T-helper 1 cell treated with Interleukin-12 subunit alpha and Interleukin-12 subunit beta and Interleukin-4 antibody, amounts not matched to agents 30 ng/mL and 1 ng/mL, for 36 hours (primary cell): ENCODE results near the gene EPHA2. TPM values are rescaled to one million over a fixed set of nuclear protein-coding genes. Genes with fewer than 3 reads are reported as not detected.

ENCODE experiments used
- intact Hi-C: fragments of 100-400 bp; cut with micrococcal nuclease; formaldehyde crosslinking; loops from one replicate; pipeline ENCODE4 v1.15.1; 2024
- total RNA-seq: library from RNA; stranded (reverse); gene quantifications from 2 replicates; pipeline ENCODE4 v1.2.3, GENCODE V29; 2022

EPHA2 gene
- total RNA-seq, 1 donor from 2014 or later: not detected

DNA sequence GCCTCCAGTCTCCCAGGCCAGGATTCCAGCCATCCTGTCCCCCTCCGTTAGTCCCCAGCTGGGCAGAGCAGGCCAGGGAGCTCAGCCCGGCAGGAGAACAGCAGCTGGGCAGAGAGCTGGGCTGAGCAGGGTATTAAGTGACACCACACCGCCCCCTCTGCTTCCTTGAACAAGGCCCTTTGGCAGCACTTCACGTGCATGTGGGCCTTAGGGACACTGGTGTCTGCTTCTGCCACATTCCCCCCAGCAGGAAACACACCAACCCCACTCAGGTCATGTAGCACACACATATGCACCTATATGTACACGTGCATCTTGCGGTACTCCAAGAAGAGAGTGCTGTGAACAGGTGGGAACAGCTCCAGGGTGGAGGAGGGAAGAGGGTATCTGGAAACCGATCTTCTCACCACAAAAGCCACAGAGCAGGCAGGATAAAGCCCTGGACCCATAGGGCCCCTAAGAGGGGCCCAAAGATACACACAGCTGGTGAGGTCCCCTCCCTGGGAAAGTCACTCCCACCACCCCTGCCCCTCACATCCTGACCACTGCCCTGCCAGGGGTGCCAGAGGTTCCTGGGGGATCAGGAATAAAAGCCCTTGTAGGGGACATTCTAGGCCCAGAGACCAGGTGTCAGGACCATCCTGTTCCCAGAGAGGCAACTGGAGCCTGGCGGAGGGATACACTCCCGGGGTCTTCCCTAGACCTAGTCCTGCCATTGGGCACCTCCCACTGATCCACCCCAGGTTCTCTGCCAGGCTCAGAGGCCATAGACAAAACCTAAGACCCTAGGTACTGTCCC is 4.5 kb downstream of the EPHA2 start:
- intact Hi-C loops: no loop called here

DNA sequence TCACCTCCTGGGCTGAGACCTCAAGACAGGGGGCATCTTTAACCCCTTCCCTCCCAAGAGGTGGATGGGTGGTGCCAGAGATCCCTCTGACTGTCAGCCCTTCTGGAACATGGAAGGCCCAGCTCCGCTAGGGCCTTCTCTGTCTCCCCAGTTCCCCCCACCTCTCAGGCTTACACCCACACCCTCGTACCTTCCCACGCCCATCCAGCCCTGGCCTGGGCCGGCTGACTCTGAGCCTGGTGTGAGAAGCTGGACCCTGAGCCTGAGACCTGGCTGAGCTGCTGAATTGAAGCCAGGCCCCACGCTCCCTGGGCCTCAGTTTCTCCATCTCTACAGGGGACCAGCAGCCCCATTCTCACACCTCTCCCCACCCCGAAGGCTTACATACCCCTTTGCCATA is 5.4 kb downstream of the EPHA2 start:
- intact Hi-C loops: no loop called here

DNA sequence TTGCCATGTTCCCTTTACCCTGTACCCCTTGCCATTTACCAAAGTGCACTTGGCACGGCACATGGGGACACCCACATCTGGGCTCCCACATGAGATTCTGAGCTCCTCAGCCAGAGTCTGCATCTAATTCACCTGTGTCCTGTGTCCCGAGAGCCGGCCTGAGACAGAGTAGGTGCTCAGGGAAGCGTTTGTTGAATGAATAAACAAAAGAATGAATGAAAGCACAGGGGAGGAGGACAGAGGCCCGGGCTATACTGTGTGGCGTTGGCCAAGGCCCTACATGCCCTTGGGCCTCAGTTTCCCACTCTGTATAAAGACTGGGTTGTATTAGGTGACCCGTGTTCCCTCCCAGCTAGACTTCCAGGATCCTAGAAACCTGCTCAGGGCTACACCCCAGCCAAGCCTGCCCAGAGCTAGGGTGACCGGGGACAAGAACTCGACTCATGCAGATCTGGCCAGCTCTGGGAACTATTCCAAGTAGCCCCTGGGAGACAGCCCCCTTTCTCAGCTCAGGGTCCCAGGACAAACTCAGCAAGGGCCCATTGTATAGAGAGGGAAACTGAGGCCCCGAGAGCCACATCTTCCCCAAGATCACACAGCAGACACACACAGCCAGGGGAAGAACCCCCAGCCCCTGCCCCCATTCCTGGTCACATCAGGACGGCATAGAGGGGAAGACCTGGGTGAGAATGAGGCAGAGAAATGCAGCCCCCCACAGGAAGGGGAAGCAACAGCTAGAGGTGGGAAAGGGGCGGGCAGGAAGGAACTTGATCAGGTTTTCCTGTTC is 6.0 kb downstream of the EPHA2 start:
- intact Hi-C loops: no loop called here

DNA sequence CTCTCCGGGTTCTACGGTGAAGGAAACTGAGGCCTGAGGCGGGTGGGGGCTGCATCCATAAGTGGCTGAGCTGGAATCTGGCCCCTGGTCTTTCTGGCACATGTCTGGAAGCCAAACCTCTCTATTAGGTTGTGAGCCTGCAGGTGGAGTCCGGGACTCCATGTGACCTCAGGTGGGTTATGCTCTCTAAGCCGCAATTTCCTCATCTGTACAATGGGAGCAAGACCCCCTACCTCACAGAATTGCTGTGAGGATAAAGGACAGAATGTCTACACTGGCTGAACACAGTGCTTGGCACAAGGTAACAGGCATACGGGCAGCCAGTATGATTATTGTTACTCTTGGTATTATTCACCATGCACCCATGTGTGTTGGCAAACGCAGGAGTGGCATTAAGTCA is 6.7 kb downstream of the EPHA2 start:
- intact Hi-C loops: no loop called here

DNA sequence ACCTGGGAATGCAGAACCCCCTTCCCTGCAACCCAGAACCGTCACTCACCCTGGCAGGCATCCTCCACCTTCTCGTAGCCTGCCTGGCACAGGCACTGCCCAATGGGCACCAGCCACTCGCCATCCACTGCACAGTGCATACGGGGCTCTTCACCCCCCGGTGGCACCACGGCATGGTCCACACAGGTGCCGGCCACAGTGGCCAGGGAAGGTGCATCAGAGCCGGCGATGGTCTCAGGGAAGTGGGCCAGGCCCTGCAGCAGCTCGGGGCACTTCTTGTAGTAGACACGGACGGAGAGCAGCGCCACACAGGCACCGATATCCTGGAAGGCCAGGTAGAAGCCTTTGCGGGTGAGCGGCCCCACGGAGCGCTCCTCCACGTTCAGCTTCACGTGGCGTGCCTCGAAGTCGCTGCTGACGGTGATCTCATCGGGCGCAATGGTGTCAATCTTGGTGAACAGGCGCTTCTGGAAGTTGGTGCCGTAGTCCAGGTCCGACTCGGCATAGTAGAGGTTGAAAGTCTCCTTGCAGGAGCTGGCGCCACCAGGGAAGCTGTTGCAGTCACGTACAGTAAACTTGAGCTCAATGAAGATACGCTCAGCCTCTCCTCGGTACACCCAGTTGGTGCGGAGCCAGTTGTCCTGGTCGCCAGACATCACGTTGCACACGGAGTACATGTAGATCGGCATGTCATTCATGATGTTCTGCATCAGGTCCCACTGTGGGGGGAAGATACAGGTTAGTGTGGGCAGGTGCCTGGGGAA is 7.4 kb downstream of the EPHA2 start:
- intact Hi-C loops: no loop called here

DNA sequence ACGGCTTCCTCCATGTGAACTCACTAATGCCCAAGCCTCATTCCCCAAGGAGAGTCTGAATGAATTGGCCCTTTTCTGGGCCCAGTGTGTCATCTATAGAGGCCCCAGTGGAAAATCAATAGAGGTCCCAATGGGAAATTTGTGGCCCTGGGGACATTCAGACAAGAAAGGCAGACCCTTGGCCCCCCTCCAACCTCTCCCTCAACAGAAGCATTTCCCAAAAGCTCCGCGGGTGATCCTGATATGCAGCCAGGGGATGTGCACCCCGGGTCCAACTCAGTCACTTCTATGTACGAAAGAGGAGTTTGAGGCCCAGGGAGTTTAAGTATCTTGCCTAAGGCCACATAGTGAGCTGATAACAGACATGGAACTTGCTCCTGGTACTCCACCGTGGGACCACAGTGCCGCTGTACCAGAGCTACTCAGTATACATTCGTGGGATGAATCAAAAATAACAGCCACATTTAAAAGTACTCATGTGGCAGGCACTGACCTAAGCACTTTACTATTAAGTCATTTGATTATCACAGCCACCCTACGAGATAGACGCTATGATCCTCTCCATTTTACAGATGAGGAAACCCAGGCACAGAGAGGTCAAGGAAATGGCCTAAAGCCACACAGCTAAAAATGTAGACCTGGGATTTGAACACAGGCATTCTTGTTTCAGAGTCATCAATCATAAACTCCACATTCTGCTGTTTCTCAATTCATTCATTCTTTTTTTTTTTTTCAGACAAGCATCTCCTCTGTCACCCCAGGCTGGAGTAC is 8.5 kb downstream of the EPHA2 start:
- intact Hi-C loops: no loop called here

DNA sequence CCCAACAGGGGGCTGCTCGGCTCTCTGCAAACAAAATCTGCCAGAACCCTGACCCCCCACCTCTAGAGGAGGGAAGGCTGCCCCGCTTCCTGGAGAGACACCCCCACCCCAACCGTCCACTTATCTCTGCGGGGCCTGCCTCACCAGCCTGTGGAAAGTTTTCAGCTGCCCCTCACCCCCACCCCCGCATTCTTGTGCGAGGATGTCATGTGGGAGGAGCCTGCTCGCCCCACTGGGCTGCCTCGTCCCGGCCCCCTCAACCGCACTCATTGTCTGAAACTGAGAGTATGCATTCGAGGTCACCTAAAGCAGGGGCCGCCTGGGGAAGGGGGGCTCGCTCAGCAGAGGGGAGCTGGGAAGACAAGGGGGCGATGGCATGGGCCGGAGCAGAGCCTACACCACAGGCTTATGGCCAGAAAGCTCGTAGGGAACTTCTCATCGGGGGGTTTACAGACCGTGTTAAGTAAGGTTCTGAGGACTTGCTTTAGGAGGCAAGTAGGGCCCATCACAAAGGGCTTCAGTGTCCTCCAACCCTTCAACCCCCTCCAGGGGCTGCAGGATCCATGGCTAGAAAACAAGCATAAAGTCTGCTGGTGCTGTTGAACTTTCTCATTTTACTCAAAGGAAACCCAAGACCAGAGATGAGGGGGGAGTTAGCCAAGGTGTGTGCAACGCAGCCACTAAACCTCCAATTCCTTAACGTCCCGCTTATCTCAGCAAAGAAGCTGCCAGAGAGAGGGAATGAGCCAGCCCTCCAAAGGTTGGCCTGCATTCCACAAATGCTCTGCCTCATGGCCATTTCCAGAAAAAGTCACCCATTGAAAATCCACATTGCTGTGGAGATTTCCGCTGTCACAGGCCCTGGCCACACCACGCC is 9.4 kb downstream of the EPHA2 start:
- intact Hi-C loops: no loop called here

DNA sequence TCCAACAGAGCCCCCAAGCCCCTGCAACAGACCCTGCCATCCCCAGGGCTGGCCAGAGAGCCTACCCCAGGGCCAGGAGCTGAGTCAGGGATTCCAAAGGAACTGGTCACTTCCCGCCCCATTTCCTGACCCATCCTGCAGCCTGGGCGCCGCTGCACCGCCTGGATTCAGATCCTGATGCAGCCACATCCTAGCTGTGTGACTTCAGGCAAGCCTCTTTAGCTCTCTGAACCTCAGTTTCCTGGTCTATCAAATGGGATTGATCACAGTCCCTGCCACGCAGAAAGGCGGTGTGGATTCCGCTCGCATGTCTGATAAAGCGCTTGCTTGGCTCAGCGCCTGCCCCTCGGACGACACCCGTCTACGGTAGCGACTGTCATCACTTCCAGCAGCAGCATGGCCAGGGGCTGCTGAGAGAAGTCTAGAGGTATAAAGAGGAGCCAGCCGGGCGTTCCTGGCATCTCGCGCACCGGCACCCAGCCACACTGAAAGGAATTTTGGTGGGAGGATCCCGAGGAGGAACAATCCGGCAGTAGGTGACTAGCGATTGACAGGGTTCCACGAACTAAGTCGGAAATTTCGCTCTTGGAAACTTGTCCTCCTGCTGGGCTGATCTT is 10.1 kb downstream of the EPHA2 start:
- intact Hi-C loops: no loop called here

DNA sequence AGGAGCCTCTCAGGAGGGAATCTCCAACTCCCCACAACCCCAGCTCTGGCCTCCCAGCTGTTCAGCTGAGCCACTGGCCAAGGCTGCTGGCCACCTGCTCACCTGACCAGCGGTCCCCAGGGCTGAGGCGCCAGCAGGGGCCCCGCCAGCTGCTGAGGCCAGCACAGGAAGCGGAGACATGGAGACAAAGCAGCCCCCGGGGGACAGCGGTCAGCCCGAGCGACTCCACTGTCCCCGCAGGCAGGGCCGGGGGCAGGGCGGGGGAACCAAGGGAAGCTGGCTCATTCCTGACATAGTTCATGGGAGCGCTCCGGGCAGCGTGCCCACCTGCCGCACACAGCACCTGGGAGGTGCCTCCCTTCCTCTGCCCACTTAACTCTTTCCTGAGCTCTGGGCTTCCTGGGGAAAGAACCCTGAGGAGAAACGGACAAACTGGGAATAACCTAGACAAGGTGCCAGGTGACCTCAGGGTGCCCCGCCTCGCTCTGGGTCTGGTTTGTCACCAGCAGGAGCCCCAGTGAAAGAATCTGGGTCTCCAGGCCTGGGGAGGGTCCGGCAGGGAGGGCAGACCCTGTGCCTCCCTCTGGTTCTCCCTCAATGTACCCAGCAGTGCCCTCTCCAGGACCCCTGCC is 10.7 kb downstream of the EPHA2 start:
- intact Hi-C loops: no loop called here

DNA sequence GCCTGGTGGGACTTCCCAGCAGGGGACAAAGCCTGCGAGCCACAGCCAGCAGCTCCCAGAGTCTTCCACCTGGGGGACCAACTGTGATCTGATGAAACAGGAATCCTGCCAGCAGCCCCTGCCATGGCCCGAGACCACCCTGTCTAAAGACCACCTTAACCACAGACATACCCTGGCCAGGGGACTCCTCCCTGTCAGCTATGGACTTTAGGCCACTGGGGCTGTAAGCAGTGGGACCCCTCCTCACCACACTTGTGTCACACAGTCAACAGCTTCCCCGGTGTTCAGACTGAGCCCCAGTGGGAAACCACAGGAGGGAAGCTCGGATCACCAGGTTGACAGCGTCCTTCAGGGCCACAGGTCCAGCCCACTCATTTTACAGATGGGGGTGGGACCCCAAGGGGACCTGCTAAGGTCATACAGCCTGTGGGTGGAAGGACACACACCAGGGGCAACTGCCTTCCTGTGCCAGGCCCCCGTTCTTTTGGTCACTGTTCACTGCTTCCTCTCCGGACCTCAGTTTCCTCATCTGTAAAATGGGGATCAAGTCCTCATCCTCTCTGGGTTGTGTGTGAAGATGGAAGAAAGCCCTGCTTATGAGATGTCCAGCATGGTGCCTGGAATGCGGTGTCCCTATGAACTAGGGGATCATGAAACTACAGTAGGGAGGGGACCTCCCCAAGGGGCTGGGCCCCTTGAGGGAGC is 11.4 kb downstream of the EPHA2 start:
- intact Hi-C loops: no loop called here

DNA sequence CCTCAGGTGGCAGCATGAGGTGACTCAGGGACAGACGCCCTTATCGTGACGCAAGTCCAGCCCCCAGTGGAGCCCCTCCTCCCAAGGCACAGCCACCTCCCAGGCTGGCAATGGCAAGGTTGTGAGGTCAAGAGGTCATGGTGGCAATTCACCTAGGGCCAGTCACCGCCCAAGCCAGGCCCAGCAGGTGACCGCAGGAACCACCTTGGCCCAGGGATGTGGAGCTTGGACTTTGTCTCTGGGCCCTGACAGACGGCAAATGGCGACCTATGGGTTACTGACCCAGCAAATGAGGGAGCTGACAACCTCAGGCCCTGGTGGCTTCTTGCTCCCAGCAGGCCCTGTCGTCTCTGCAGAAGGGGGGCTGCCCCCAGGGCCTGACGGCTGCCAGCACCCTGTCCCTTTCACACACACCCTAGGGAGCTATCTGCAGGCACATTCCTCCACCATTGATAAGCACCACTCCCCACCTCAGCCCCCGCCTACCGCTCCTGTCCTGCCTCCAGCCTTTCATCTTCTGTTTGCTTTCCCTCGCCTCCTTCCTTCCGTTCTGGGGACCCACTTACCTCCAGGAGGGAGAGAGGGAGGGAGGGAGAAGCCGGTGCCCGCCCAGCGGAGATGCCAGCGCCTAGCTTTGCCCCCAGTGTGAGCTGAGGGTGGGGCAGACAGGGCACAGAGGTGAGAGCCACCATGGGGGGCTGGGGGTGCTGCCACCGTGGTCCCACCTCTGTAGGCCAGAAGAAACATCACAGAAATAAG is 12.1 kb downstream of the EPHA2 start:
- intact Hi-C loops: no loop called here

DNA sequence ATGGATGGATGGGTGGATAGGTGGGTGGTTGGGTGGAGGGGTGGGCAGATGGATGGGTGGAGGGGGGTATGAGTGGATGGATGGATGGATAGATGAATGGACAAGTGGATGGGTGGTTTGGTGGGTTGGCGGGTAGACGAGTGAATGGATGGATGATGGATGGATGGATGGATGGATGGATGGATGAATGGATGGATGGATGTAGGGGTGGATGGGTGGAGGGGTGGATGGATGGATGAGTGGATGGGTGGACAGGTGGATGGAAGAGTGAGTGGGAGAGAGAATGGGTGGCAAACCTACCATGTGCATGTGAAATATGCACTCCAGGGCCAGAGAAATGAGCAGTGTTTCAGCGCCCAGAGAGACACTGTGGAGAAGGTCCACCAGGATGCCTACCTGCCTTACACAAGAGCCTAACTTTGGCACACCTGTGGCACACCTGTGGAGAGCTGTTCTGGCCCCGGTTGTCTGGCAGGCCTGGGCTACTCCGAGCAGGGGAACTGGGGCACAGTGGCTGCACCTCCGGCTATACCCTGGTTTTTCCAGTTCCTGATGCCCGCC is 12.8 kb downstream of the EPHA2 start:
- intact Hi-C loops: no loop called here

DNA sequence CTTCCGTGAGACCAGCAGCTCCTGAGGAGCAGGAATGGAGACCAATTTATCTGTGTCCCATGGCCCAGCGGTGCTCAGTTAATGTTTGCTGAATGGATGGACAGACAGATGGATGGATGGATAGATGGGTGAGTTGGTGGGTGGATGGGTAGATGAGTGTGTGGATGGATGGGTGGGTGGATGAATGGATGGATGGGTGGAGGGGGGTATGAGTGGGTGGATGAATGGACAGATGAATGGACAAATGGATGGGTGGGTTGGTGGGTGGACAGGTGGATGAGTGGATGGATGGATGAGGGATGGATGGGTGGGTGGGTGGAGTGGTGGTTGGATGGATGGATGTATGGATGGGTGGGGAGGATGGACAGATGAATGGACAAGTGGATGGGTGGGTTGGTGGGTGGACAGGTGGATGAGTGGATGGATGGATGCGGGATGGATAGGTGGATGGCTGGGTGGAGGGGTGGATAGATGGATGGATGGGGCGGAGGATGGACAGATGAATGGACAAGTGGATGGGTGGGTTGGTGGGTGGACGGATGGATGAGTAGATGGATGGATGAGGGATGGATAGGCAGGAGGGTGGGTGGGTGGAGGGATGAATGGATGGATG is 13.4 kb downstream of the EPHA2 start:
- intact Hi-C loops: no loop called here

DNA sequence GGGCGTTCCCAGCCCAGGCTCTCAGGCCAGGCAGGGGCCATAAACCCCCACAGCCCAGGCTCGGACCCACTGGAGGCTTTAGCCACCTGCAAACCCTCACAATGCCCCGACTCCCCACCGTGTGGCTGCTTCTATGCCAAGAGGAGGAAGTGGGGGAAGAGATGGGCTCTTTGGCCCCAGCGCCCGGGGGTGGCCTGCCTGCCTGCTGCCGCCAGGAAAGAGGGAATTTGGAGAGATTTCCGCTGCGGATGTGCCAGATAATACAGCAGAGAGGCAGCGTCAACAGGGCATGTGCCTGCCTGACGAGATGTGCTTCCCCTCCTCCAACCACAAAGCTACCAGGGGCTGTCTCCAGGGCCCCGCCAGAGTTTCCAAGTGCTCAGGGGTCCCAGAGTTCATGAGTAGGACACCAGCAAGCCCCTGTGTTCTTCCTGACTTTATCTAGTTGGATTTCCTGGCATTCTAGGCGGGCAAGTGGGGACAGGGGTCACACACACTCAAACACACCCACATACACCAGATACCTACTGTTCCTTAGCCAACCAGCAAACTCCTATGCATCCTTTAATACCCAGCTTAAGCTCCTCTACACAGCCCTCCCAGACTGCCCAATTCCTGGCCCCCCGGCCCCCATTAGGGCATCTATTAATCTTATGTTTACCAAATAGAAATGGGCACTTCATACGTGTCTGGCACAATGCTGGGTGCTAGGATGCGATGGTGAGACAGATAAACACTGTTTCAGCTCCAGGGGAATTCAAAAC is 14.1 kb downstream of the EPHA2 start:
- intact Hi-C loops: no loop called here

DNA sequence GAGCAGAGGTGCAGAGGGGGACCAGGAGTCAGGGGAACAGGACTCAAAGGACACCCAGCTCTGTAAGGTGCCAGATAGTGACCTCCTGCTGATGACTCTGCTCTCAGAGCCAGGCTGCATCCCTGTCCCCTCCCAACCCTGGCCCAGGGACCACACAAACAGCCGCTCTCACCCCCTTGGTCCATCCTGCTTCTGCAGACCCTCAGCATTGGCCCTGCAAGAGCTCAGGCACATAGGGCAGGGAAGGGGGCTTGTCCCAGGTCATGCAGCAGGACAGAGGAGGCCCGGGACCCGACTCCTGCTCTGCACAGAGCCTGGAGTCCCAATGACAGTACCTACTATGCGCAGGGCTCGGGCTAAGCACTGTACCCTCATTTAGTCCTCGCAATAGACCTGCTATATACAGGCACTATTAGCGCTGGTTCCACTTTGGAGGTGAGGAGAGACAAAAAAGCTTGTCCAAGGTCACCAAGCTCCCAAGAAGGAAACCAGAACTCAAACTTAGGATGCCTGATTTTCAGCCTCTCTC is 15.7 kb downstream of the EPHA2 start:
- intact Hi-C loops: no loop called here

DNA sequence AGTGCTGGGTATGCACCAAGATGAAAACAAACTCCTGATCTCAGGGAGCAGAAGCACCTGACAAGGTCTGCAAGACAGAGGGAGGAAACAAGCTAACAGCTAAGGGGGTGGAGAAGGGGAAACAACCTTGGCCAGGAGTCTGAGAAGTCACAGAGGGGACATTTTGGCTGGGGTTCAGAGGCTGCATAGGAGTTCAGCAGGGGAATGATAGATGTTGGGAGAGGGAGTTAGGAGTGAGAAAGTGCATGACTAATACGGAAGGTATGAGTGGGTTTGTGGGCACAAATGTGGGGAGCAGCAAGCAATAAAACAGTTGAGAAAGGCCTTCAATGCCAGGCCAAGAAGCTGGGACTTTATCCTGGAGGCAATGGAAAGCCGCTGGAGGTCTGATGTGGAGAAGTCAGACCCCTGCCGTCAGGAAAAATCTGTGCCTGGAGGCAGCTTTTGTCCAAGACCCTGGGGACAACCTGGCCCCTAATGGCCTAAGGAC is 16.4 kb downstream of the EPHA2 start:
- intact Hi-C loops: no loop called here
